IMR-90 (cell line): Measurements from ENCODE around the gene TMEM200C. TPM values are rescaled to one million over a fixed set of nuclear protein-coding genes. Genes with fewer than 3 reads are reported as not detected.

Source experiments
- ATAC-seq: fragments of 200-7000 bp; cut with Tn5 transposase; 2 replicates; pipeline ENCODE4 v1.9.1; 2020; ENCODE audit warnings: low read depth, mild to moderate bottlenecking, moderate library complexity
- BruUV-seq: library from RNA; stranded (reverse); fragments of 400-500 nt; replicated peaks from 2 replicates; lab custom pipeline; 2021; lab: Mats Ljungman, UMichigan
- CTCF ChIA-PET: fragments of 300-600 bp; formaldehyde crosslinking; extraction: SDS; loops from one replicate; lab custom pipeline; 2021; ENCODE audit warnings: antibody characterized with exemption; lab: Yijun Ruan, JAX
- POLR2A ChIA-PET: fragments of 300-600 bp; sonication (Branson Sonifier 250); formaldehyde crosslinking; loops from one replicate; lab custom pipeline; 2022; ENCODE audit warnings: antibody characterized with exemption; ENCODE audit not compliant: unreplicated experiment; lab: Charles Lee
- DNase-seq: peaks from one replicate; pipeline ENCODE4 v3.0.0; 2013
- H2AFZ ChIP-seq: replicated peaks from 2 replicates; pipeline ENCODE3; 2013; ENCODE audit warnings: low read length, mild to moderate bottlenecking; ENCODE audit not compliant: poor library complexity
- H2AK5ac ChIP-seq: 2 replicates; pipeline ENCODE4 v1.6.1; 2013; ENCODE audit warnings: low read depth, low read length, inconsistent platforms
- H2AK9ac ChIP-seq: replicated peaks from 2 replicates; pipeline ENCODE3; 2013; ENCODE audit warnings: mild to moderate bottlenecking, low read depth, low read length, moderate library complexity; ENCODE audit not compliant: poor library complexity
- H2BK120ac ChIP-seq: 2 replicates; pipeline ENCODE4 v1.6.1; 2013; ENCODE audit warnings: low read depth, low read length, inconsistent platforms
- H2BK15ac ChIP-seq: 3 replicates; pipeline ENCODE4 v1.6.1; 2013; ENCODE audit warnings: low read depth, low read length, inconsistent platforms
- H2BK20ac ChIP-seq: 2 replicates; pipeline ENCODE4 v1.6.1; 2013; ENCODE audit warnings: low read depth, mild to moderate bottlenecking, inconsistent platforms, low read length, moderate library complexity
- H2BK5ac ChIP-seq: 2 replicates; pipeline ENCODE4 v1.6.1; 2013; ENCODE audit warnings: mild to moderate bottlenecking, low read depth, low read length, inconsistent platforms; ENCODE audit not compliant: poor library complexity, severe bottlenecking
- H3K14ac ChIP-seq: replicated peaks from 2 replicates; pipeline ENCODE4 v1.6.1; 2013; ENCODE audit warnings: low read depth, low read length, inconsistent platforms
- H3K18ac ChIP-seq: 2 replicates; pipeline ENCODE4 v1.6.1; 2013; ENCODE audit warnings: low read depth, low read length, control low read depth
- H3K23ac ChIP-seq: 2 replicates; pipeline ENCODE4 v1.6.1; 2013; ENCODE audit warnings: low read depth, low read length, inconsistent platforms
- H3K27ac ChIP-seq: 2 replicates; pipeline ENCODE4 v1.5.1; 2013; ENCODE audit warnings: mild to moderate bottlenecking, control low read depth, low read length; ENCODE audit not compliant: insufficient read depth
- H3K27me3 ChIP-seq: 2 replicates; pipeline ENCODE4 v1.6.1; 2013; ENCODE audit warnings: low read length; ENCODE audit not compliant: control insufficient read depth, insufficient read depth
- H3K36me3 ChIP-seq: 2 replicates; pipeline ENCODE4 v1.6.1; 2013; ENCODE audit warnings: low read length, mixed read lengths; ENCODE audit not compliant: control insufficient read depth, insufficient read depth
- H3K4ac ChIP-seq: 2 replicates; pipeline ENCODE4 v1.6.1; 2013; ENCODE audit warnings: low read depth, low read length, inconsistent platforms
- H3K4me1 ChIP-seq: 2 replicates; pipeline ENCODE4 v1.6.1; 2013; ENCODE audit warnings: low read length, mixed read lengths; ENCODE audit not compliant: control insufficient read depth, insufficient read depth
- H3K4me2 ChIP-seq: 2 replicates; pipeline ENCODE4 v1.6.1; 2013; ENCODE audit warnings: low read depth, mild to moderate bottlenecking, control low read depth, low read length, moderate library complexity
- H3K4me3 ChIP-seq: 2 replicates; pipeline ENCODE4 v1.5.1; 2013; ENCODE audit warnings: low read depth, mild to moderate bottlenecking, control low read depth, low read length, moderate library complexity; ENCODE audit not compliant: insufficient read depth
- H3K56ac ChIP-seq: 2 replicates; pipeline ENCODE4 v1.6.1; 2013; ENCODE audit warnings: low read length, inconsistent platforms; ENCODE audit not compliant: insufficient read depth; ENCODE audit errors: extremely low read depth
- H3K79me1 ChIP-seq, 2 experiments: 2 replicates each; pipeline ENCODE4 v1.6.1; 2013; ENCODE audit warnings: low read length in 2 of 2, inconsistent platforms in 1 of 2, low read depth in 1 of 2
- H3K9ac ChIP-seq: 2 replicates; pipeline ENCODE4 v1.6.1; 2013; ENCODE audit warnings: low read depth, low read length, control low read depth
- H3K9me1 ChIP-seq: 2 replicates; pipeline ENCODE4 v1.6.1; 2013; ENCODE audit warnings: low read length, inconsistent platforms; ENCODE audit not compliant: insufficient read depth
- H3K9me3 ChIP-seq: 2 replicates; pipeline ENCODE4 v1.6.1; 2013; ENCODE audit warnings: low read length; ENCODE audit not compliant: control insufficient read depth, insufficient read depth
- H4K20me1 ChIP-seq: 2 replicates; pipeline ENCODE4 v1.6.1; 2013; ENCODE audit warnings: low read length, inconsistent platforms; ENCODE audit not compliant: insufficient read depth
- H4K5ac ChIP-seq: 2 replicates; pipeline ENCODE4 v1.6.1; 2013; ENCODE audit warnings: mild to moderate bottlenecking, low read depth, low read length, control low read depth
- H4K8ac ChIP-seq, 2 experiments: 2 replicates each; pipeline ENCODE4 v1.6.1; 2013; ENCODE audit warnings: low read depth in 2 of 2, low read length in 2 of 2, control low read depth in 1 of 2, inconsistent platforms in 1 of 2
- H4K91ac ChIP-seq: 2 replicates; pipeline ENCODE4 v1.6.1; 2013; ENCODE audit warnings: low read depth, low read length, inconsistent platforms; ENCODE audit not compliant: insufficient read depth
- BHLHE40 ChIP-seq: fragments of 150-350 bp; IDR thresholded peaks from 2 replicates; pipeline ENCODE4 v1.6.1; 2016; ENCODE audit warnings: mild to moderate bottlenecking, low read depth, low read length
- CEBPB ChIP-seq: IDR thresholded peaks from 2 replicates; pipeline ENCODE4 v1.6.1; 2012; ENCODE audit warnings: low read depth, low read length, improper control_type of control experiment
- CHD1 ChIP-seq: IDR thresholded peaks from 2 replicates; pipeline ENCODE4 v1.6.1; 2012; ENCODE audit warnings: low read depth, low read length, improper control_type of control experiment
- CTCF ChIP-seq: conservative IDR thresholded peaks from 2 replicates; pipeline ENCODE4 v1.5.1; 2012; ENCODE audit warnings: mild to moderate bottlenecking, low read depth, low read length, improper control_type of control experiment
- FOS ChIP-seq: fragments of 150-350 bp; IDR thresholded peaks from 2 replicates; pipeline ENCODE4 v1.6.1; 2016; ENCODE audit warnings: low read depth, low read length
- MAFK ChIP-seq: IDR thresholded peaks from 2 replicates; pipeline ENCODE4 v1.6.1; 2012; ENCODE audit warnings: low read depth, low read length, improper control_type of control experiment
- MAZ ChIP-seq: IDR thresholded peaks from 2 replicates; pipeline ENCODE4 v1.6.1; 2012; ENCODE audit warnings: low read depth, mild to moderate bottlenecking, low read length, improper control_type of control experiment, moderate library complexity, borderline replicate concordance
- MXI1 ChIP-seq: IDR thresholded peaks from 2 replicates; pipeline ENCODE4 v1.6.1; 2012; ENCODE audit warnings: low read depth, mild to moderate bottlenecking, low read length, moderate library complexity, borderline replicate concordance
- NFE2L2 ChIP-seq: fragments of 150-350 bp; IDR thresholded peaks from 2 replicates; pipeline ENCODE4 v1.6.1; 2016; ENCODE audit warnings: low read depth, mild to moderate bottlenecking, low read length
- POLR2A ChIP-seq: IDR thresholded peaks from 2 replicates; pipeline ENCODE4 v1.6.1; 2012; ENCODE audit warnings: mild to moderate bottlenecking, low read depth, low read length
- RAD21 ChIP-seq: IDR thresholded peaks from 2 replicates; pipeline ENCODE4 v1.6.1; 2012; ENCODE audit warnings: low read length, improper control_type of control experiment
- RCOR1 ChIP-seq: IDR thresholded peaks from 2 replicates; pipeline ENCODE4 v1.6.1; 2012; ENCODE audit warnings: mild to moderate bottlenecking, low read length, improper control_type of control experiment; ENCODE audit not compliant: insufficient replicate concordance
- RFX5 ChIP-seq: IDR thresholded peaks from 2 replicates; pipeline ENCODE4 v1.8.0; 2012; ENCODE audit warnings: low read depth, mild to moderate bottlenecking, low read length, moderate library complexity
- SMC3 ChIP-seq: fragments of 150-350 bp; IDR thresholded peaks from 2 replicates; pipeline ENCODE4 v1.6.1; 2016; ENCODE audit warnings: low read depth, mild to moderate bottlenecking, antibody characterized with exemption, low read length, moderate library complexity
- USF2 ChIP-seq: fragments of 150-350 bp; IDR thresholded peaks from 2 replicates; pipeline ENCODE4 v1.6.1; 2017; ENCODE audit warnings: mild to moderate bottlenecking, antibody characterized with exemption, low read length, low read depth
- dilution Hi-C: fragments of 300-500 bp; cut with HindIII; formaldehyde crosslinking; loops from one replicate; pipeline ENCODE4 v1.14.3; 2018; ENCODE audit warnings: low sequenced_read_pairs; ENCODE audit not compliant: unreplicated experiment
- in situ Hi-C: fragments of 300-500 bp; cut with MboI; formaldehyde crosslinking; loops from 3 replicates; pipeline ENCODE4 v1.14.3; 2019; ENCODE audit warnings: low sequenced_read_pairs, inconsistent platforms, mixed read lengths
- intact Hi-C: fragments of 100-400 bp; cut with micrococcal nuclease; formaldehyde crosslinking; loops from 2 replicates; pipeline ENCODE4 v1.10.0; 2022
- polyA plus RNA-seq, 3 experiments: library from polyadenylated mRNA; depleted of rRNA; stranded (reverse); fragments of >200 nt; gene quantifications; 2 replicates each; pipeline ENCODE4 v1.2.3, GENCODE V29; 2012; ENCODE audit warnings: low replicate concordance in 1 of 3
- total RNA-seq: library from RNA; depleted of rRNA; stranded (reverse); fragments of >200 nt; gene quantifications from 2 replicates; pipeline ENCODE4 v1.2.3, GENCODE V29; 2012
- TF ChIP-seq, protein P1 (sequence below): fragments of 150-350 bp; IDR thresholded peaks from 2 replicates; pipeline ENCODE4 v1.6.1; 2016; ENCODE audit warnings: low read depth, mild to moderate bottlenecking, low read length, moderate library complexity, borderline replicate concordance

The TMEM200C gene
- total and polyA plus RNA-seq, 2 of the 4 experiments (the other 2 are of a cell fraction) = 1.4 to 2.5 TPM

DNA sequence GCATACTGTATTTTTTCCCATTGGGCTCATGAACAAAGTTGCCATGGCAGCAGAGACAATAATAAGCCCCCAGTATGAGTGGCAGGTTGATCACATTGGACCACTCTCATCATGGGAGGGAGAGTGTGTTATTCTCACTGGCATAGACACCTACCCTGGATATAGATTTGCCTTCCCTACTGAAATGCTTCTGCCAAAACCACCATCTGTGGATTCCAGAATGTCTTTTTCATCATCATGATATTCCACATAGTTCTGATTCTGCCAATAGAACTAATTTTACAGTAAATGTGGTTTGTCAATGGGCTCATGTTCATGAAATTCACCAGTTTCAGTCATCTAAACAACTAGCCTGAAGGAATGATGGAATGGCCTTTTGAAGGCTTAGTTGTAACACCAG is 18.4 kb downstream of the TMEM200C start:
- no peak overlapping the region for H2BK5ac ChIP-seq
- H2BK15ac ChIP-seq = no peak overlapping the region
- H3K4ac ChIP-seq = no peak overlapping the region
- H3K4me2 ChIP-seq = no peak overlapping the region
- H3K9me1 ChIP-seq = no peaks in the 10 kb centered on the region
- TF ChIP-seq MXI1 (no peak), CTCF (no peak), CEBPB (no peak), RAD21 (no peak), BHLHE40 (no peak), SMC3 (no peak), POLR2A (no peak), MAZ (no peak), RFX5 (no peak), NFE2L2 (no peak), USF2 (no peak), RCOR1 (no peak), FOS (no peak), CHD1 (no peak), MAFK (no peak)
- TF ChIP-seq, protein P1, sequence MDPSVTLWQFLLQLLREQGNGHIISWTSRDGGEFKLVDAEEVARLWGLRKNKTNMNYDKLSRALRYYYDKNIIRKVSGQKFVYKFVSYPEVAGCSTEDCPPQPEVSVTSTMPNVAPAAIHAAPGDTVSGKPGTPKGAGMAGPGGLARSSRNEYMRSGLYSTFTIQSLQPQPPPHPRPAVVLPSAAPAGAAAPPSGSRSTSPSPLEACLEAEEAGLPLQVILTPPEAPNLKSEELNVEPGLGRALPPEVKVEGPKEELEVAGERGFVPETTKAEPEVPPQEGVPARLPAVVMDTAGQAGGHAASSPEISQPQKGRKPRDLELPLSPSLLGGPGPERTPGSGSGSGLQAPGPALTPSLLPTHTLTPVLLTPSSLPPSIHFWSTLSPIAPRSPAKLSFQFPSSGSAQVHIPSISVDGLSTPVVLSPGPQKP = no peak
- in situ Hi-C loops (loop anchor here (10.0 kb wide), 1 partner anchor 1018 kb away; no protein-coding TSS in a partner anchor), dilution Hi-C loops (no loop called here), intact Hi-C loops (loop anchor here (10.0 kb wide), 2 partner anchors 528 to 1298 kb away; no protein-coding TSS in a partner anchor)
- H3K4me3 ChIP-seq = no peak overlapping the region
- DNase-seq = no peak
- no peak overlapping the region for H4K8ac ChIP-seq
- CTCF ChIA-PET = interaction anchor here (1.5 to 1.6 kb wide), 2 partner anchors 8 to 342 kb away, joined by 3 to 4 read pairs; no protein-coding TSS in a partner anchor
- BruUV-seq = no TSS peak
- no peak overlapping the region for H3K56ac ChIP-seq
- no peaks in the 10 kb centered on the region for H3K79me1 ChIP-seq
- no peak overlapping the region for H2AFZ ChIP-seq
- H3K9me3 ChIP-seq = no peaks in the 10 kb centered on the region
- no peaks in the 10 kb centered on the region for H3K4me1 ChIP-seq
- no peak overlapping the region for H2AK5ac ChIP-seq
- H2BK120ac ChIP-seq = no peak overlapping the region
- H3K27ac ChIP-seq = no peak overlapping the region
- H3K23ac ChIP-seq = no peak overlapping the region
- H3K14ac ChIP-seq = no peak overlapping the region
- no peak overlapping the region for H4K5ac ChIP-seq
- H3K27me3 ChIP-seq = peaks cover 3% of the 10 kb centered on the region
- no peaks in the 10 kb centered on the region for H3K36me3 ChIP-seq
- H3K18ac ChIP-seq = no peak overlapping the region
- no peak overlapping the region for H4K91ac ChIP-seq
- POLR2A ChIA-PET = no interaction called here
- no peaks in the 10 kb centered on the region for H4K20me1 ChIP-seq
- no peak overlapping the region for H2BK20ac ChIP-seq
- ATAC-seq = no peak
- H2AK9ac ChIP-seq = no peak overlapping the region
- no peak overlapping the region for H3K9ac ChIP-seq
